Cardiac fibroblast (primary cell): ENCODE measurements around the gene TRAK1.

Experiments used
- DNase-seq, 2 donors: peaks; one replicate each; pipeline versions ENCODE4 v3.0.0 to v3.0.0-alpha.2; 2010; ENCODE audit warnings: low read depth in 2 of 2
- H3K4me3 ChIP-seq, 2 donors: replicated peaks in 1 of 2; 1 replicate in 1 of 2; 2 replicates in 1 of 2; pipeline ENCODE4 v1.5.1; 2011; ENCODE audit warnings: low read depth in 2 of 2, low read length in 2 of 2, mild to moderate bottlenecking in 2 of 2, moderate library complexity in 1 of 2
- TF ChIP-seq, protein P1 (sequence below): IDR thresholded peaks from one replicate; pipeline ENCODE4 v1.5.1; 2011; ENCODE audit warnings: low read depth, mild to moderate bottlenecking, low read length, inconsistent platforms

Gene TRAK1

DNA sequence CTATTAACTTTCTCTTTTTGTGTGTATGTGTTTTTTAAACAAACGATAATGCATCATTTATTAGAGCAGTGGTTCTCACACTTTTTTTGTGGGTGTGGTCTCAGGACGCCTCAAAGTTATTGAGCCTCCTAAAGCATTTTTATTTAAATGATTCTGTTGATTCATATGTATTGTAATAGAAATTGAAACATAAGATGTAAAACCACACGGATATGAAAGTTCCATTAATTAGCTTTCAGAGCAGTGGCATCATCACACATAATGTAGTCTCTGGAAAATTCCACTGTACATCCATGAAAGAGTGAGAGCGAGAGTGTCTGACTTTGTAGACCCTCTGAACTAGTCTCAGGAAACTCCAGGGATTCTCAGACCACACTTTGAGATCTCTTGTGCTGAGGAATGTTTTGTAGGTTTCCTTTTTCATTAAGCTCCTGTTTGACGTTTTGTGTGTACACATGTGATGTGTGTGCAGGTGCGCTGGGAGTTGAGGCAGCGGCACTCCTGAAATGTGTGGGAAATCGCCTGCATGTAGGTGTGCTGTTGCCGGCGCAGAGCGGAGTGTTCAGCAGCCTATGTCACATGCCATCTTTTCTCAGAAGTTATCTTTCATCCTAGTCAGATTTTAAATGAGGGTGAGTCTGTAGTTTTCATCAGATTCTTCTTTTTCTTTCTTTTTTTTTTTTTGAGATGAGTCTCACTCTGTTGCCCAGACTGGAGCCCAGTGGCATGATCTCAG is 5.3 kb upstream of the TRAK1 start:
- TF ChIP-seq, protein P1, sequence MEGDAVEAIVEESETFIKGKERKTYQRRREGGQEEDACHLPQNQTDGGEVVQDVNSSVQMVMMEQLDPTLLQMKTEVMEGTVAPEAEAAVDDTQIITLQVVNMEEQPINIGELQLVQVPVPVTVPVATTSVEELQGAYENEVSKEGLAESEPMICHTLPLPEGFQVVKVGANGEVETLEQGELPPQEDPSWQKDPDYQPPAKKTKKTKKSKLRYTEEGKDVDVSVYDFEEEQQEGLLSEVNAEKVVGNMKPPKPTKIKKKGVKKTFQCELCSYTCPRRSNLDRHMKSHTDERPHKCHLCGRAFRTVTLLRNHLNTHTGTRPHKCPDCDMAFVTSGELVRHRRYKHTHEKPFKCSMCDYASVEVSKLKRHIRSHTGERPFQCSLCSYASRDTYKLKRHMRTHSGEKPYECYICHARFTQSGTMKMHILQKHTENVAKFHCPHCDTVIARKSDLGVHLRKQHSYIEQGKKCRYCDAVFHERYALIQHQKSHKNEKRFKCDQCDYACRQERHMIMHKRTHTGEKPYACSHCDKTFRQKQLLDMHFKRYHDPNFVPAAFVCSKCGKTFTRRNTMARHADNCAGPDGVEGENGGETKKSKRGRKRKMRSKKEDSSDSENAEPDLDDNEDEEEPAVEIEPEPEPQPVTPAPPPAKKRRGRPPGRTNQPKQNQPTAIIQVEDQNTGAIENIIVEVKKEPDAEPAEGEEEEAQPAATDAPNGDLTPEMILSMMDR, result no peak
- DNase-seq, result no peak
- no peak overlapping the region for H3K4me3 ChIP-seq

DNA sequence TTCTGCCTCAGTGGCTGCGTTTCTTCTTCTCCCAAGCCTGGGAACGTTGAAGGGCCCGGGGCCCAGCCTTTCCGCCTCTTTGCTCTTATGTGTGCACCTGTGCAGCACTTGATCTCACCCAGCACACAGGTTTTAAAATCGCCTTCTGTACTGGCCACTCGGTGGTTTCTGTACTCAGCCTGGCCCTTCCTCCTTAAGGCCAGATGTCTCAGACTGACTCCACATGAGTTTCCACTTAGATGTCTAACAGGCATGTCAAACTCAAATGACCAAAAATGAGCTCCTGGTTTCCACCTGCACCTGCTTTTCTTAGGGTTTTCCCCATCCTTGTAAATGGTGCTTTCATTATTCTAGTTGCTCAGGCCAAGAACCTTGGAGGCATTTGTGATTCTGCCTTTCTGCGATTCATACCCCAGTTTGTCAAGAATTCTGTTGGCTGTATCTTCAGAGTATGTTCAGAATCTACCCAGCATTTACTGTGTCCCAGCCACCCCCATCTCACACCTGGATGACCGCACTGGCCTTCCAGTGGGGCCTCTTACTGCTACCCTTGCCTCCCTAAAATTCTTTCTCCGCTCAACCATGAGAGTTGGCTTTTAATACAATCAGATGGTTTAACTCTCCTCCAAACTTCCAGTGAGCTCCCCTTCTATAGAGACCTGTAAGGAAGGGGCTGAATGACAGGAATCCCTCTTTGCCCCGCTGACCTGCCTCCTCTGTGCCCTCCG is 2.2 kb upstream of the TRAK1 start:
- TF ChIP-seq, protein P1, result no peak
- H3K4me3 ChIP-seq, result no peak overlapping the region
- no peak for DNase-seq

GRCh38 chr3:42092006-42092405 is 849 bp downstream of the TRAK1 start:
- no peak for DNase-seq
- no peak overlapping the region for H3K4me3 ChIP-seq
- TF ChIP-seq, protein P1, result no peak

DNA sequence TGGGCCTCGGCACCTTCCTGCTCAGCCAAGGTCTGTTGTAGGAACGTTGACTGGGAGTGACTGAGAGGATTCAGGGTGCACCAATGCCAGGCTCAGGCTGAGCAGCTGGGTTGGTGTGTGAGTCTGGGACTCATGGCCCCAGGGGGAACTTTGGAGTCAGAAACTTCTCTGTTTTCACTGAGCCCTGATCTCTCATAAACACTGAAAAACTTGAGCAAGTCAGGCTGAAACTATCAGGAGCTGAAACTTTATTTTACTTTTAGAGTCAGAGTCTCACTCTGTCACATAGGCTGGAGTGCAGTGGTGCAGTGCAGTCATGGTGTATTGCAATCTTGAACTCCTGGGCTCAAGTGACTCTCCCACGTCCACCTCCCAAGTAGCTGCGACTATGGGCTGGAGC is 3.0 kb downstream of the TRAK1 start:
- no peak for DNase-seq
- TF ChIP-seq, protein P1, result no peak

GRCh38 chr3:42094691-42095391 is 3.7 kb downstream of the TRAK1 start:
- TF ChIP-seq, protein P1, result no peak
- no peak for DNase-seq
- no peak overlapping the region for H3K4me3 ChIP-seq

More for the DNA sequence above, 3.0 kb downstream of the TRAK1 start:
- no peak overlapping the region for H3K4me3 ChIP-seq

GRCh38 chr3:42095540-42095939 is 4.4 kb downstream of the TRAK1 start:
- DNase-seq, result no peak
- TF ChIP-seq, protein P1, result no peak
- no peak overlapping the region for H3K4me3 ChIP-seq
